GM21717 (cell line): ENCODE results near the gene CEP83.
"Not testable (repeated sequence)": the region's sequence is repeated elsewhere in the genome, so short reads cannot be mapped to it uniquely, and the experiment has no call there.

Experiments
- ATAC-seq: cut with Tn5 transposase; IDR thresholded peaks from one replicate; pipeline ENCODE4 v1.9.1; 2021; ENCODE audit warnings: mild to moderate bottlenecking, moderate library complexity; ENCODE audit not compliant: unreplicated experiment

The CEP83 gene

DNA sequence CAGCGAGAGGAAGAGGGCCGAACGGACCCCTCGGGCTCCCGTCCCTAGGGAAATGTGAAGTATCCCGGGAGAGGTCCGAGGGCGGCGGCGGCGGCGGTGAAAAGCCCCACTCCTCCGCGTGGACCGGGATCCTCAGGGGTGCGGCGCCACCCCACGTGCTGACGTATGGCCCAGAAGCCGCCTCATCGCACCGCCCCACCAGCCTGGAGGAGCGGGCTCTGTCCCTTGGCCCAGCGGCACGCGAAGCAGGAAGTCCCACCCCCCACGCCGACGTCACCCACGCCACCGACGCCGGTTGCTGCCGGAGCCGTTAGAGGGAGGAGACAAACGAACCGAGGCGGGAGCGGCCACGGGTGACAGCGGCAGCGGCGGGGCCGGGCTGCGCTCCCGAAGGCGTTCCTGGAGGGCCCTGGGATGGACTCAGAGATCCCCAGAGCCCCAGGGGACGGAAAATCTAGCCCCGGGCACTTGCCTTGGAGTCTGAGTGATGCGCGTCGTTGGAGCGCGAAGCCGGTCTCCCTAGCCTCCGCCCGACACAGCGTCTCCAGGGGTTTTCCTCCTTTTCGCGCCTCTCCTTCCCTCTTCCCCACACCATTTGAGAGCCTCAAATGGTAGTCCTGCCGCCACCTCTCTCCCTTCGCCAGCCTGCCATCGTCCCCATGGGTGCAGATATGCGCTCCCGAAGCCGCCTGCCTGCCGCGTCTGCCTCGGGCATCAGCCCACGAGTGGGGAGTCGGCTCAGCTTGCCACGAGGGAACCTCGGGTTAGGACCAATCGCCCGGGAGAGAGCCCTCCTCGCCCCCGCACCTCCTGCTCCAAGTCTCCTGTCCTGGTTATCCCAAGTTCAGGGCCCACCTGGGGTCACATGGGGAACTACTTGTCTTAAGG lies at the start of gene CEP83:
CEP83 (minus strand) TSS at position 140 of the 888 bp plus-strand sequence. CDS start 47,377 bp downstream, outside the sequence.
- peak; percentile 97 for ATAC-seq

- ATAC-seq, result no peak
Observed at GRCh38 chr12:94509317-94509716, 49.6 kb upstream of the CEP83 start.

DNA sequence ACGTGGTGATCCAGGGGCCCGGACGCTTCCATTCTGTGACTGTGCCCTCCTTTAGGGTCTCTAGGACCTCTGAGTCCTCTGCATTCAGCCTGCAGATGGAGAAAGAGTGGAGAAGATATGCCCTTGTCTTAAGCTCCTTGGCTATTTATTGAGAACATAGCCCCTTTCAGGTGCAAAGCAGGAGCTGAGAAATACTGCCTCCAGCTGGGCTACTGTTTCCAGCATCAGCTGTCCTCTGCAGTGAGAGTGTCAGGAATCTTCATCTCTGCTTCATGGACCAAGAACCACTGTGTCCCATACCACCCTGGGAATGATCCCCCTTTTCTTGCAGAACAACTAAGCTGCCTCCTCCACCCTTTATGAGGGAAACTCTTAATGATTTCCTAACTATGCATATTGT lies 47.8 kb upstream of the CEP83 start:
- no peak for ATAC-seq

DNA sequence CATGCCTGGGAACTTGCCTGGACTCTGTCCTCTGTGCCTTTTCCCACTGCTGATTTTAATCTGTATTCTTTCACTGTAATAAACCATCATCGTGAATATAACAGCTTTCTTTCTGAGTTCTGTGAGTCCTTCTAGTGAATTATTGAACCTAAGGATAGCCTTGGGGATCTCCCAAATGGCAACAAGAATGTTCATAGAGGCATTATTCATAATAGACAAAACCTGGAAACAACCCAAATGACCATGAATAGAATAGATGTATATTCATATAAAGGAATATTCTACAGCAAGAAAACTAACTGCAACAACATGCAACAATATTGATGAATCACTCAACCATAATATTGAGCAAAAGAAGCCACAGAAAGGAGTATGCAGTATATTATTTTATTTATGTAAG lies 44.7 kb upstream of the CEP83 start:
- ATAC-seq, result no peak

GRCh38 chr12:94503619-94504018 lies 44.0 kb upstream of the CEP83 start:
- ATAC-seq, result no peak

DNA sequence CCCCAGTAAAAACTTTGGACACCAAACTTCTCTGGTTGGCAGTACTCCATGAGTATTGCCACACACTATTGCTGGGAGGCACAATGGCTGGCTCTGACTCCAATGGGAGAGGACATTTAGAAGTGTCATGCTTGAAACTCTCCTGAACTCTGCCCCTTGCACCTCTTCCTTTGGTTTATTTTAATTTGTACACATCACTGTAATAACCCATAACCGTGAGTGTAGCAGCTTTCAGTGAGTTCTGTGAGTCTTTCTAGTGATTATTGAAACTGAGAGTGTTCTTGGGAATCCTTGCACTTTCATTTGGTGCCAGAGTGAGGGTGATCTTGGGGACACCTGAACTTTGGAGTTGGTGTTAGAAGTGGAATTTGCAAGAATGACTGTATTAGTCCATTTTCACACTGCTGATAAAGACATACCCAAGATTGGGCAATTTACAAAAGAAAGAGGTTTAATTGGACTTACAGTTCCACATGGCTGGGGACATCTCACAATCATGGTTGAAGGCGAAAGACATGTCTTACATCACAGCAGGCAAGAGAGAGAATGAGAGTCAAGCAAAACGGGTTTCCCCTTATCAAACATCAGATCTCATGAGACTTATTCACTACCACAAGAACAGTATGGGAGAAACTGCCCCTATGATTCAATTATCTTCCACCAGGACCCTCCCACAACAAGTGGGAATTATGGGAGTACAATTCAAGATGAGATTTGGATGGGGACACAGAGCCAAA lies 41.3 kb upstream of the CEP83 start:
- ATAC-seq, result no peak

DNA sequence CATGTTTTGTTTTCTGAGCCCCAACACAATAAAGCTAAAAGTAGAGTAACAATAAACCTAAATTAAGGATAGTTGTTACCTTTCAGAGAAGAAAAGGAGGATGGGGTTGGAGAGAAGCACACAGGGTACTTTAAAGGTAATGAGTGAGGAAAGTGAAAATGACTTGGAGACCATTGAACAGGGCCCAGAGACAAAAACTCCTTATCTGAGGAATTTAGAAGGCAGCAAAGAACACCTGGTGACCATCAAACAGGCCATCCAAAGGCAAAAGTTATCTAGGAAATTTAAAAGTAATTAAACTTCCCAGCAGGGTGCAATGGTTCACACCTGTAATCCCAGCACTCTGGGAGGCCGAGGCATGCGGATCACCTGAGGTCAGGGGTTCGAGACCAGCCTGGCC lies 39.0 kb upstream of the CEP83 start:
- no peak for ATAC-seq

DNA sequence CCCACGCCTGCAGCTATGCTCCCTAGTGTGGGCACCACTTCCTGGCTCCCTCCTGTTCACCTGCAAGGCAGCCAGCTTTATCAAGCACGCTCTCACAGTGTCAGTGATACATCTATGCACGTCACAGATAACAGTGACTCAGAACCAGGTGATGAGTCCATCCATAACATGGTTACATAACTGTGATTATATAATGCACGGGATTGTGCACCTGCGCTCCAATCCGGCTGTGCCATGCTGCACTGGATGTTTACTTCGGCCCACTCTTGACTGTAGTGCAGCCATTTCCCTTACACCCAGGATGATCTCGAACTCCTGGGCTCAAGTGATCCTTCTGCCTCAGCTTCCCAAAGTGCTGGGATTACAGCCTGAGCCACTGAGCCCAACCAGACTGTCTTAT lies 38.4 kb upstream of the CEP83 start:
- no peak for ATAC-seq

- no peak for ATAC-seq
Observed at GRCh38 chr12:94495445-94496115, 35.9 kb upstream of the CEP83 start.

DNA sequence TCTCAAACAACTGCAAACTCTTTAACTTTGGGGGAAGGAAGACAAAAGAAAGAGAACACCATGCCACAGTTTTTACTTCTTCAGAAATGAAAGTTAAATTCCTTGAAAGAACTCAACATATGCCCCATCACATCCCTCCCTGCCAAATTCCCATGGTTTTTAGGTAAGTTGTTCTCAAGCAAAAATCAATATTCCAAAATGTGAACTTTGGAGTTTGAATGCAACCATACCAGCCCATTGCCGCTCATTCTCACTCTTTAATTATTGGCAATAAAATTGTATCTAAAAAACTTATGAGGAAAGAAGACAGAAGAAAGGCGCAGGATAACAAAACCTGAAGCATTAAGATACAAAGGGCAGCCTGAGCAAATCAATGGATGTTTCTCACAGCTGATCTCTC lies 31.8 kb upstream of the CEP83 start:
- ATAC-seq, result no peak

DNA sequence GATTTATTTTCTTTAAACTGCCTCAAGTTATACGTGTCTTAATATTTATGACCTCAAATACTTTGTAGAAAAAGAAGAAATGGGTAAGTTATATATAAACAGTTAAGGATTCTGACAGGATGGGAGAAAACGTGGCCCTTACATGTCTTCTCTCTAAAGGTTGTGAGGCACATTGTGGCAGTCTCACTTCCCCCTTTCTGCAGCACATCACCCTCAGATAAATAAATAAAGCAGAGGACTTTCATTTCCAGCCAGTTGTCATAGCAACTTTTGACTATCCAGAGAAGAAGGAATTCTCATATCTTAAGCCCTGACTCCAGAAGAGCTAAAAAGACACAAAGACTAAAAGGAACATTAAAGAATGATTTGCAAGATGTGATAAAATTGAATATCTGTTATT lies 28.8 kb upstream of the CEP83 start:
- ATAC-seq, result peak; percentile 95

DNA sequence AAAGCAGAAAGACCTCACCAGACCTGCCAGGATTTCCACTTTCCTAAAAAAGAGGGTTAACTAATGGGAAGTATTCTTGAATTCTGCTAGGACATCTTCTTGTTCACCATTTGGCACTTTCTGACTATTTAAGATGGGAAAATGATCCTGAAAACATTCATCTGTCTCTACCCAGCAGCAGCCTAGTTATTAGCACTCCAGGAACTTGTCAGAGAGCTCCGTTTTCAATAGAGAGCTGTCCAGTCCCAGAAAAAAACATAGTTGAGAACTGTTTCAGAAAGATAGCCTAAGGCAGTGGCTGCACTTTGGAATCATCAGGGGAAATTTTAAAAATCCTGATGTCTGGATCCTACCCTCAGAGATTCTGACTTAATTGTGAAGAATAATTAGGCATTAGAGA lies 22.1 kb upstream of the CEP83 start:
- no peak for ATAC-seq

- no peak for ATAC-seq
Observed at GRCh38 chr12:94469522-94469921, 9.9 kb upstream of the CEP83 start.

DNA sequence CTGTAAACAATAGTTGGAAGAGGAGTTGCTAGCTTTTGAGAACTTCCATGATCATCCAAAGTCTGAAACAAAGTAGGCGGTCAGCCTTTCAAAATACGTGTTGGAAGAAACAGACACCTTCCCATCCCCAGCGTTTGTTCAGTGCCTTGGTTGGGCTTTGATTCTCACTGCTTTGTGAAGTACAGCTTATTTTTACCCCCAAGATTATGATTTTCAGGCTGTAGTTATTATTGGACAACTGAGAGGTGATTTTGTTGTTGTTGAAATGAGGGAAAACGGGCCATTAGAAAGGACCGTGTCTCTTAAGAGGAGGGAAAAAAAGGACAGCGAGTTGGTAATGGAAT lies 921 bp upstream of the CEP83 start:
- no peak for ATAC-seq

- ATAC-seq, result peak; percentile 45
Observed at GRCh38 chr12:94458877-94459727, 565 bp downstream of the CEP83 start.

DNA sequence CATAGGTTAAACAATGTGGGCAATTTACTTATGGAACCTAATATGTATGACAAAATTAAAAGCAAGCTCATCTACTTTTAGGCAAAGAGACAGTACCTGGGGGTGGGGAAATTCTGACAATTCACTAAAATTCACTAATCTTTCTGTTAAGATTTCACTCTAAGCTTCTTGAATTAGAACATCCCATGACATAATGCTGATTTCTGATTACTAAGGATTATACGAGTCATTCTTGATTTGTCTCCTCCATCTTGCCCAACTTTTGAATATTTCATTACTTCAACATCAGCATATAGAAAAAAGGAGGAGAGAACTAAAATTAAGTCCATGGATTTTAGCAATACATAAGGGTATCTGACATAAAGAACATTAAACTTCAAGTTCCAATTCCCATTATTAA lies 2.4 kb downstream of the CEP83 start:
- ATAC-seq, result no peak

GRCh38 chr12:94454318-94454717 lies 5.3 kb downstream of the CEP83 start:
- ATAC-seq, result not testable (repeated sequence)

GRCh38 chr12:94445662-94446061 lies 14.0 kb downstream of the CEP83 start:
- no peak for ATAC-seq

DNA sequence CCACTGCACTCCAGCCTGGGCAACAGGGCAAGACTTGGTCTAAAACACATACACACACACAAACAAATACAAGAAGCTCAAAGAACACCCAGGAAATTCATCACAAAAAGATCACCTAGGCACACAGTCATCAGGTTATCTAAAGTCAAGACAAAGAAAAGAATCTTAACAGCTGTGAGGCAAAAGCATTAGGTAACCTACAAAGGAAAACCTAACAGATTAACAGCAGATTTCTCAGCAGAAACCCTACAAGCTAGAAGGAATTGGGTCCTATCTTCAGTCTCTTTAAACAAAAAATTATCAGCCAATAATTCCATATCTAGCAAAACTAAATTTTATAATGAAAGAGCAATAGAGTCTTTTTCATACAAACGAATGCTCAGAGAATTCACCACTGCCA lies 22.4 kb downstream of the CEP83 start:
- ATAC-seq, result no peak

DNA sequence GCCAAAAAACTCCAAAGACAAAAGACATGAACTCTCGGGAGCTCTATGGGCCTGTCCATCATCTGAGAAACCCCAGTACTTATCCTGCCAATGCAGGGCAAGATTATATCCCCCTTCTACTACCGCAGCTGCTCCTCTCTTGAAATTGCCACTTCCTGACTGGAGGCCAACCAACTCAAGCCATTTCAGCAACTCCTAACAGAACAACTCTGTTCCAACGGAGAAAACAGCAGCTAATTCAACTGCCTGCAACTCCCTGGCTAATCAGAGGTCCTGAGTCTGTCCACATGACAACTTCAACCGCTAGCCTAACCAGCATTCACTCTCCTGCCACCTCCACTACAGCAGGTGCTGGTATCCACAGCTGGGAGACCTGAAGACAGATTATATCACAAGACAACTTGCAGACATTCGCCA lies 24.1 kb downstream of the CEP83 start:
- ATAC-seq, result peak; percentile 50

- no peak for ATAC-seq
Observed at GRCh38 chr12:94434171-94434570, 25.5 kb downstream of the CEP83 start.
